ENCODE measurements around the gene ZNF91.
"Not testable (repeated sequence)": the region's sequence is repeated elsewhere in the genome, so short reads cannot be mapped to it uniquely, and the experiment has no call there.

ZNF91 gene

DNA sequence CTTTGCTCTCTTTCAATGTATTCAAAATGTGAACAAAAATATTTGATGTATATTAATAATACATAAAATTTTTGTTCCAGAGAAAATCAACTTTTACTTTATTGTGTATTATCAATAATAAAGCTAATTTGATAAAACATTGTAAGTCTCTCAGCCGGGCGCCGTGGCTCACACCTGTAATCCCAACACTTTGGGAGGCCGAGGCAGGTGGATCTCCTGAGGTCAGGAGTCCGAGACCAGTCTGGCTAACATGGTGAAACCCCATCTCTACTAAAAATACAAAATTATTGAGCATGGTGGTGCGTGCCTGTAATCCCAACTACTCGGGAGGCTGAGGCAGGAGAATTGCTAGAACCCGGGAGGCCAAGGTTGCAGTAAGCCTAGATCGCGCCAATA lies 449 bp upstream of the ZNF91 start:
- not testable (repeated sequence) for DNase-seq (ENCODE audit: low read depth, low spot score)

DNA sequence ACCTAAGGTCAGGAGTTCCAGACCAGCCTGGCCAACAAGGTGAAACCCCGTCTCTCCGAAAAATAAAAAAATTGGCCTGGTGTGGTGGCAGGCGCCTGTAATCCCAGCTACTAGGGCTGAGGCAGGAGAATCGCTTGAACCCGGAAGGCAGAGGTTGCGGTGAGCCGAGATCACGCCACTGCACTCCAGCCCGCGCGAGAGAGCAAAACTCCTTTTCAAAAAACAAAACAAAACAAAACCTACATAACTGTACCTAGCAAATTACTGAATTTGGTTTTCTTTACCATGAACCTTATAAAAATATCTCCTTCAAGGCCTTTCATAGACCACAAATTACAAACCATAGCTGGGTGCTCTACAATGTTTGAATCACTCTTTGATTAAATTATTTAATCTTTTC lies 760 bp downstream of the ZNF91 start:
- no peak for DNase-seq (ENCODE audit: low read depth, low spot score)

DNA sequence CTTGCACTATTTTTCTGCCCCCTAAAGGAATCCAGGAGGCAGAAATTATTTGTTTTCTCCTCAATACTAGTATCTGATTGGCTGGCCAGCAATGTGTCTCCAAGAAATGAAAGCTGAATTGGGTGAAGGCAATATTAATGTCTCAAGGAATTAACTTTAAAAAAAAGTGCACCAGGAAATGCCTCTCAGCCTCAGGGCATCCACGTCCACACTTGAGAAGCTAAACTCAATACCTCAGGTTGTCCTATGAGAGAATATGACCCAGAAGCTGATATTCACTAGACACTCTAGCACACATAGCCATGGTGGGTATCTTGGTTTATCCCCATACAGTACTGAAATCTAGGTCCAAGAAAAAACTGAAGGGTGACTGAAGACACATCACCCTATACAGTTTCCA lies 2.1 kb downstream of the ZNF91 start:
- no peak for DNase-seq (ENCODE audit: low read depth, low spot score)

DNA sequence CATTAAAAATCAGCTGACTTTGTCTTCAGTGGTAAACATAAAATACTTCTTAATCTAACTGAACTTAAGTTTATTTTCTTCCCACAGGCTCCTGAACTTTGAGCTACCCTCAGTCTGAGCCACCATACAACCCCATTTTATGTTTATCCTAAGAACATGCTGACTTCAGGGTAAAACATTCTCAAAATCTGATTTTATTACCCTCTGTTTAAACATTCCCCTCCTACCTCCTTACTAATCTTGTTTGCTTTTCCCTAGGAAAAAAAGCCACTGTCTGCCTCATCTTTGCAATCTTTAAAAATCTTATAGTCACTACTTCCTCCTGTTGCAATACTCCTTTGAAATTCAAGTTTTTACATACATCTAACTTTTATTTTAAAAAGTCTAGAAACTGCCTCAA lies 4.0 kb downstream of the ZNF91 start:
- no peak for DNase-seq (ENCODE audit: low read depth, low spot score)

DNA sequence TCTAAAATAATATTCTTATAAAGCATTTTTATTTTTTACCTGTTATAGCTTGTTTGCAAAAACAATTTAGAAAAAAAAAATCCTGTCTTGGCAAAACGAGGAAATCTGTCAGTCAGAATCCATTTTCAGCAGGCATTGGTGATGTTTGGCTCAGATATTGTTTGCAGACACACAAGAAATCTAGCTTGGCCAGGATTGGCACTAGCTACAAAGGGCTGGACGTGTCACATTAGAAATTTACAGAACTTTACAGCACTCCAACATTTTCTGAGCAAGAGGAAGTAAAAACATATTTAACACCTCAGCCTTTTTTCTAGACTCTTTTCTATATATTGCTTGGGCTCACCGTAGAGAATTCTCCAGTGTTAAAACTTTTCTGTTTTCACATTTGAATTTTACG lies 9.9 kb downstream of the ZNF91 start:
- no peak for DNase-seq (ENCODE audit: low read depth, low spot score)

DNA sequence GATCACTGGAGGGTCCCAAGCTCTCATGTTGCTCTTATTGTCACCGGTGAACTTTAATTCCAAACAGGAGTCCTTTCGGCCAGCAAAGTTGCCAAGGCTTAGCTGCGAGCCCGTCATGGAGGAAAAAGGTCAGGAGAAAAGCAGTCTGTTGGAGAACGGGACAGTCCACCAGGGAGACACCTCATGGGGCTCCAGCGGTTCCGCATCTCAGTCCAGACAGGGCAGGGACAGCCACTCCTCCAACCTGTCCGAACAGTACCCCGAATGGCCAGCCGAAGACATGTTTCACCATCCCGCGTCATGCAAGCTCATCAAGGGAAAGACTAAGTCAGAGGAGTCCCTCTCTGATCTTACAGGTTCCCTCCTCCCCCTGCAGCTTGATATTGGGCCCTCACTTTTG lies 10.4 kb downstream of the ZNF91 start:
- no peak for DNase-seq (ENCODE audit: low read depth, low spot score)

DNA sequence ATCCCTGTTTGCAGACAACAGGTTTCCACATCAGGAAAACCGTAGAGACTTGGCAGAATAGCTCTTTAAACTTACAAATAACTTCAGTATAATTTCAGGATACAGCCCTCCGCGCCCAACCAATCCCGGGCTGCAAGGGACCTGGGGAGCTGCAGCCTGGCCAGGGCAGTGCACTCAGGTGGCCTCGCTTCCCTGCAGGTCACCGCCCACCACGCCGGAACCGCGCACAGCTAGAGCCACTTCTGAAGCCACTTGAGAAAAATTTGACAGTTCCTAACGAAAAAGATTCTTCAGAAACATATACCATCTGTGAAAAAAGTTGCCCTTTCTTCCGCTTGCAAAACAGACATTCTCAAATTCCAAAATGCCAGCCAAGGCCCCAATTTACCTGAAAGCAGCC lies 11.1 kb downstream of the ZNF91 start:
- no peak for DNase-seq (ENCODE audit: low read depth, low spot score)

DNA sequence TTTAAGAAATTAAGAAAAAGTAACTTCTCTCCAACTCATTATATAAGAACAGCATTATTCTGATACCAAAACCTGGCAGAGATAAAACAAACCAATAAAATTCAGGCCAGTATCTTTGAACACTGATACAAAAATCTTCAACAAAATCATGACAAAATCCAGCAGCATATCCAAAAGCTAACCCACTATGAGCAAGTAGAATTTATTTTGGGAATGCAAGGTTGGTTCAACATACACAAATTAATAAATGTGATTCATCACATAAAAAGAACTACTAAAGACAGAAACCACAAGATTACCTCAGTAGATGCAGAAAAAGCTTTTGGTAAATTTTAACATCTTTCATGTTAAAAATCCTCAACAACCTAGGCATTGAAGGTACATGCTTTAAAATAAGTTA lies 12.3 kb downstream of the ZNF91 start:
- no peak for DNase-seq (ENCODE audit: low read depth, low spot score)

DNA sequence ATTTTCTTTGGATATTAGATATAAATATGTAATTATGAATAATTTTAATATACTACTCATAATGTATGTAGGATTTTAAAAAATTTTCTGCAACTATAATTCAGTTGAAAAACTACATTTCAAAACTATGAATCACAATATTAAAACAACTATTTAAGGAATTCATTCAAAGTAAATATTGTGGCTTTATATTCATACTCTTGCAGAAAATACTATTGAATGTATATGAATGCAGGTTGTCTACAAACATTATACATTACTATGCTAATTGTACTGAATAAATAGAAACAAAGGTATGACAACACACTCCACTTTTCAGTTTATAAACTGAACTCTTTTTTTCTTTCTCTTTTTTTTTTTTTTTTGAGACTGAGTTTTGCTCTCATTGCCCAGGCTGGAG lies 14.2 kb downstream of the ZNF91 start:
- DNase-seq (ENCODE audit: low read depth, low spot score) = no peak

DNA sequence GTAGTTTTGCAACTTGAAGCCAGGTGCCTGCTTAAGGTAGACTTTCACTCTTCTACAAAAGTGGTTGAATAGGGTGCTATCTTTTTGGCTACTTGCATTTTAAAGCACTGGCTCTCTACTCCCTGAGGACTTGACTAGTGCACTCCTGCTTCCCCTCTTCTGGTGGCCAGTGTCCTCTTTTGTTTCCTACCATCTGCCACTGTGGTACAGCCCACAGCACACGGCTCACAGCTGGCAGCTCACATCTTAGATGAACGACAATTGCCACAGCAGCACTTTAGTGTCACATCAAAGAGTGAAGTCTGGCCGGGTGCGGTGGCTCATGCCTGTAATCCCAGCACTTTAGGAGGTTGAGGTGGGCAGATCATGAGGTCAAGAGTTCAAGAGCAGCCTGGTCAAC lies 15.6 kb downstream of the ZNF91 start:
- not testable (repeated sequence) for DNase-seq (ENCODE audit: low read depth, low spot score)

DNA sequence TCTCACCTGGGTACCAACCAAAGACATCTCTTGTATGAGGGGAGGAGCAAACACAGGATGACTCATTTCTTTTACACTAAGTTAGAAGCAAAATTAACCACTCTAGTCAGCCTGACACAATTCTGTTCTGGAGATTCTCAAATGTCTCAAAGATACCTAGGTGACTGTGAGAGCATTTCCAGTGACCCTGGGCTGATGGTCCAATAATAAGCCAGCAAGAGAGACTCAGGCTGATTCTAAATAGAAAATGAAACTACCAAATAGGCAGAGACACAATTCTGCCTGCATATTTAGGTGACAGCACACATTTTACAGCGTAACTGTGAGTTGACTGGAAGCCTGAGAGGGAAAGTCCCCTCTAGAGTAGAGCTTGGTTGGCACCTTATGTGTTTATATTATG lies 16.3 kb downstream of the ZNF91 start:
- no peak for DNase-seq (ENCODE audit: low read depth, low spot score)

DNA sequence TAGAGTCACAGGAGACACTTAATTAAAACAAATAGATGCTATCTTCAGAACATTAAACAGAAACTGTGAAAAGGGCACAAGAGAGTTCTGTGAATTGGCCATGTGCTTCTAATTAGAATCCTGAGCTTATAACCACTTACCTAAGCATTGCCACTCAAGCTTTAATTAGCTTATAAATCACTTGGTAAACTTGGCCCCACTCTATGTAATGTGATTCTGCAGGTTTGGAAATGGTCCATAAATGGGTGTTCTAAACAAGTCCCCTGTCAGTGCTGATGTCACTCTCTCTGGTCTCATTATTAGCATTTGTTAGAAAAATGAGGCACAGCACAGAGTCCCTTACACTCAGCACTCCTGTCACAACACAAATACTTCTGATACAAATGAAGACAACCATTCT lies 18.0 kb downstream of the ZNF91 start:
- DNase-seq (ENCODE audit: low read depth, low spot score) = no peak

DNA sequence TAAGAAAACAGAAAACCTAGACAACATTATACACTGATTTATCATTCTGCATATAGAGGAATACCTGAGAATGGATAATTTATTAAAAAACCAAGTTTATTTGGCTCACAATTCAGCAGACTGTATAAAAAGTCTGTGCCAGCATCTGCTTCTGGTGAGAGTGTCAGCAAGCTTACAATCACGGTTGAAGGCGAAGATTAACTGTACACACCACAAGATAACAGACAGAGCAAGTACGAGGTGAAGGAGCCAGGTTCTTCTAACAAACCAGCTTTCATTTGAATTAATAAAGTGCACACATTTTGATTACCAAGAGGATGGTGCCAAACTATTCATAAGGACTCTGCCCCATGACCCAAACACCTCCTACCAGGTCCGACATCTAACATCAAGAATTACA lies 28.8 kb downstream of the ZNF91 start:
- DNase-seq (ENCODE audit: low read depth, low spot score) = no peak

DNA sequence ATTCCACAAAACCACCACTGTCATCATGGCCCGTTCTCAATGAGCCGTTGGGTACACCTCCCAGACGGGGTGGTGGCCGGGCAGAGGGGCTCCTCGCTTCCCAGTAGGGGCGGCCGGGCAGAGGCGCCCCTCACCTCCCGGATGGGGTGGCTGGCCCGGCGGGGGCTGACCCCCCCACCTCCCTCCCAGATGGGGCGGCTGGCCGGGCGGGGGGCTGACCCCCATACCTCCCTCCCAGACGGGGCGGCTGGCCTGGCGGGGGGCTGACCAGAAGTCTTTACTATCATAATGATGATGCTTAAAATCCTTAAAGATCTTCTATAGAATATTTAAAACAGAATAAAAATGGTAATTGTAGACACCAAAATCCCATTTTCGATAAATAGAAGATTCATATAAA lies 29.2 kb downstream of the ZNF91 start:
- DNase-seq (ENCODE audit: low read depth, low spot score) = not testable (repeated sequence)

DNA sequence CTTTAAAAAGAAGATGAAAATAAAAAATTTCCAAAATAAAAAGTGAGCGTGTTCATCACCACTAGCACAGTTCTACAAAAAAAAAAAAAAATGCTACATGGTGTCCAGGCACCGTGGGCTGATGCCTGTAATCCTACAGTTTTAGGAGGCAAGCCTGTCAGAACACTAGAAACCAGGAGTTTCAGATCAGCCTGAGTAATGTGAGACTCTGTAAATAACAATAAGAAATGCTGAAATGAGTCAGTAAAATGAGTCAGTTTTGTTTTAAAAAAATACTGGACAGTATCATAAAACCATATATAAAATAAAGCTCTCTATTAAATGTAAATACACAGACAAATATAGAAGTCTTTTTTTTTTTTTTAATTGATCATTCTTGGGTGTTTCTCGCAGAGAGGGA lies 30.0 kb downstream of the ZNF91 start:
- DNase-seq (ENCODE audit: low read depth, low spot score) = no peak

DNA sequence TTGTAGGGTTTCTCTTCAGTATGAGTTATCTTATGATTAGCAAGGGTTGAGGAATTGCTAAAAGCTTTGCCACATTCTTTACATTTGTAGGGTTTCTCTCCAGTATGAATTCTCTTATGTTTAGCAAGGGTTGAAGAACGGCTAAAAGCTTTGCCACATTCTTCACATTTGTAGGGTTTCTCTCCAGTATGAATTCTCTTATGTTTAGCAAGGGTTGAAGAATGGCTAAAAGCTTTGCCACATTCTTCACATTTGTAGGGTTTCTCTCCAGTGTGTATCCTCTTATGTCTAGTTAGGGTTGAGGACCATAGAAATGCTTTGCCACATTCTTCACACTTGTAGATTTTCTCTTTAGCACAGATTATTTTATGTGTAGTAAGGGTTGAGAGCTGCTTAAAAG lies 33.4 kb downstream of the ZNF91 start:
- DNase-seq (ENCODE audit: low read depth, low spot score) = not testable (repeated sequence)

DNA sequence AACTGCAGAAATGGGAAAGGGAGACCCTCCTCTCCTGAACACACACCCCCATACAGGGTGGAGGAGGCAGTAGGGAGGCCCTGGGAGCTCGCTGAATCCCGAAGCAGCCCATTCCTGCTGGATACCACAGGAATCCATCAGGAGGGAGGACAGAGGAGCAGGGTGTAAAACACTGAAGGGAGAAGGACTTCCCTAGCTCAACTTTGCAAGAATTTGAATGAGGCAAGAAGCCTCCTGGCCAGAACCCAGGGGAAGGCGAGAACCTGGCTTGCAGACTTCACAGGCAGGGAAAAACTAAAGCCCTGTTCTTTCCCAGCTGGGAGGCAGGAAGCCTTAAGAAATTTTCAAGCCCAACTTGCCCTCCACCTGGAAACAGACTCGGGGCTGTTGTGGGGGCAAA lies 43.5 kb downstream of the ZNF91 start:
- DNase-seq (ENCODE audit: low read depth, low spot score) = no peak

DNA sequence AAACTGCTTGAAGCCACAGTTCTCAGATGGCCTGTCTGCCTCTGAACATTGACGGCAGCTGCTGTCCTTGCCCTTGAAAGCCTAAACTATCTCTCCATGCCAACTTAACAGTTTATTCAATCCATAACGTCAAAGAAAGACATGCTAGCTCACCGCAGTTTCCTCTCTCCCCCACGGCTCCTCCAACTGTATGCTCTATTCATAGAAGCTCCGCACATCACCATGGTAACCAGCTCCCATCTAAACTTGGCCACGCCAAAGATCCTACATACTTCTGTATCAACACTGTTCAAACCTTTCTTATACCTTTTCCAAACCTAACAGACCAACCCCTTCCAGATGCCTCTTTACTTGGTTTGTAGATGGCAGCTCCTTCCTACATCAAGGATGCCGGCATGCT lies 48.6 kb downstream of the ZNF91 start:
- DNase-seq (ENCODE audit: low read depth, low spot score) = no peak

DNA sequence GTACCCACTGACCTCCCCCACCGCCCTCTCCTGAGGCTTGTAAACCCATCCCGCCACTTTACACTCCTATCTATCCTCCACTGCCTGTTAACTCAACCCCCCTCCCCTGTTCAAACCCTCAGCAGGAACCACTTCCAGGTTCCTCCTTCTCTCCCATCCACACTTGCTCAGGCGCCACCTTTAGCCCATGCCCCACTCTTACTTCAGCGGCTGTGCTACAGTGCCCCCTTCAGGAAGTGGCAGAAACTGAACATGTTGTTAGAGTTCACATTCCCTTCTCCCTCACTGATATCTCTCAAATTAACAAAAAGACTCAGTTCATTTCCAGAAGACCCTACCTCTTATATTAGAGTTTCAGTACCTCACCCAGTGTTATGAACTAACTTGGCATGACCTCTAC lies 49.4 kb downstream of the ZNF91 start:
- DNase-seq (ENCODE audit: low read depth, low spot score) = no peak

DNA sequence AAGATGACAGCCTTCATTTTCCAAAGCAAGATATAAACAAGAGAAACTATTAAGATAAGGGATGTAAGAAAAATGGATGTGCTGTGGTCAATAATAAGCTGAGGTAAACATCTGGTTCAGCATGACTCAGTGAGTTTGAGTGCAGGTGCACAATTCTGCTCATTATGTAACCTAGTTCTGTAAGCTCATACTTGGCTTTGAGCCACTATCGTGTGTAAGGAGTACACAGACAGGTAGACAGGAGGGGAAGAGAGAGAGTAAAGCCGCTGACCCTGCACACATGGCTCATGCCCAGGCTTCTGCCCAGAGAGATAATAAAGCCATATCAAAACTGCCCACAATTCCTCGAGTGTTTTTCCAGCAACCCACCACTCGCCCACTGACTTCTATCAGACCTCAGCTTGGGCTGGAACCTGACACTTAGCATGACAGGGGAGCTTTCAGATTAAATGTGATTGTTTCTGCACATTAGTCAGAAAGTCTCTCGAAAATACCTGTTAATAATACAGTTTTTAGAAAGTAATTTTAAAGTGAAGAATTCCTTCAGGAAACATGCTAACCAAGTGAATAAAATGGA lies 51.7 kb downstream of the ZNF91 start:
- DNase-seq (ENCODE audit: low read depth, low spot score) = no peak

DNA sequence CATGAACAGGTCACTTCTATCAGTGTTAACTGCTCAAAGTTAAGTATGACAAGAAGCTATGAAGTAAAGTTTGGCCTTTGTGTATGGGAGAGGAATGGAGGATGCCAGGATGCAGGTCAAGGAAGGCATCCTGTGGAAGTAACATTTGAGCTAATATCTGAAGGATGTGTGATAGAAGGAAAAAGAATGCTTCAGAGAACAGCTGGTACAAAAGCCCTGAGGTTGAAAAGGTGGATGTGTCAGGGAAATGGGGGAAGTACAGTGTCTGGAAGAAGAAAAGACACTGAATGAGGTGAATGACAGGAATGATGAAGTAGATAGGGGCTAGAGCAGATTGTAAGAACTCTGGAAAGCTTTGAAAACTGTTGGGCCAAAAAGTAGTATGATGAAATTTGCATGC lies 67.1 kb downstream of the ZNF91 start:
- no peak for DNase-seq (ENCODE audit: low read depth, low spot score)

DNA sequence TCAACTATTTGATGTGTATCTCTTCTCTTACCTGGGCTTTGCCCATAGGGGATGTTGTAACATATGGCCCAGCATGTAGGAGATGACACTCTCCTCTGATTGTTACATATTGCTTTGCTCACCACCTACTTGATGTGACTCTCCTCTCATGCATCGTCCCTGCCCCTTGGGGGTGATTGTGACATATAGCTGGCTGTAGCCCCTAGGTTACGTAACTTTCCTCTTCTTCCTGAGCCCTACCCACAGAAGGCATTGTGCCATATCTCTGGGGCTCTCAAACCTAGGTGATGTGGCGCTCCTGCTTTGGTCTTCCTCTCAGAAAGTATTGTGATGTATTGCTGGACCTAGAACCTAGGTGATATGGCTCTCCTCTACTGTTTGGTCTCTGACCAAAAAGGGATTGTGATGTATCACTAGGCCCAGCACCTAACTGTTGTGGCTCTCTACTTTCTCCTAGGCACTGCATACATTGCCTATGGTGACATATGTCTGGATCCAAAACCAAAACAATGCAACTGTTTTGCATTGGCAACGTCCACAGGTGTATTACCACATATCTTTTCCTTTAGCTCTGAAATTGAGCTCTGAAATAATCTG lies 73.2 kb downstream of the ZNF91 start:
- no peak for DNase-seq (ENCODE audit: low read depth, low spot score)

DNA sequence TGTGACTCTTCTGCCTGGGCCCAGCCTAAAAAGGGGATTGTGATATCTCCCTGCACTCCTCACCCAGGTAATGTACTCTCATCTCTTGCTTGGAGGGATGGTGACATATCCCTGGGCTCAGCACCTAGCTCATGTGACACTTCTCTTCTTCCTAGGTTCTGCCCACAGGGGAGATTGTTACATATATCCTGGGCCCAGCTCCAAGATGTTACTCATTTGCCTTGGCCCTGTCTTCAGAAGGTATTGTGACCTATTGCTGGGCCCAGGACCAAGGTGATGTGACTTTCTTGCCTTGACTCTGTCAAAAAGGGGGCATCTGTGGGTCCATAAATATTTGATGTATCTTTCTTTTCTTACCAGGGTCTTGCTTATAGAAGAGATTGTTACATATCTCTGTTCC lies 73.9 kb downstream of the ZNF91 start:
- DNase-seq (ENCODE audit: low read depth, low spot score) = not testable (repeated sequence)

DNA sequence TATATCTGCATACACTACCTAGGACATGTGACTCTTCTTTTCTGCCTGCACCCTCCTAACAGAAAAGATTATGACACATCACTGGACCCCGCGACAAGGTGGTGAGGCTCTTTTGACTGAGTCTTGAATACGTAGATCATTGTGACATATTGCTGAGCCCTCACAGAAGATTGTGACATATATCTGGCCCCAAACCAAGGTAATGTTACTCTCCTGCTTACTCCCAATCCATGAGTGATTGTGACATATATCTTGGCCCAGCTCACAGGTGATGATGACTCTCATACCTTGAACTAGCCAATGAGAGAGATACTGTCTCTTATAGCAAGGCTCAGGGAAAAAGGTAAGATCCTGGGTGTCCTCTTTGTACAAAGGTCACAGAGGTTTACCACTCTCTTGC lies 75.7 kb downstream of the ZNF91 start:
- DNase-seq (ENCODE audit: low read depth, low spot score) = not testable (repeated sequence)
